ENCODE data around the gene LTA.
A peak's percentile ranks its signal among the peaks of the same experiment; 100 is the strongest.

The LTA gene

GRCh38 chr6:31543639-31544038 is 28.4 kb upstream of the LTA start:
- no peak for DNase-seq

DNA sequence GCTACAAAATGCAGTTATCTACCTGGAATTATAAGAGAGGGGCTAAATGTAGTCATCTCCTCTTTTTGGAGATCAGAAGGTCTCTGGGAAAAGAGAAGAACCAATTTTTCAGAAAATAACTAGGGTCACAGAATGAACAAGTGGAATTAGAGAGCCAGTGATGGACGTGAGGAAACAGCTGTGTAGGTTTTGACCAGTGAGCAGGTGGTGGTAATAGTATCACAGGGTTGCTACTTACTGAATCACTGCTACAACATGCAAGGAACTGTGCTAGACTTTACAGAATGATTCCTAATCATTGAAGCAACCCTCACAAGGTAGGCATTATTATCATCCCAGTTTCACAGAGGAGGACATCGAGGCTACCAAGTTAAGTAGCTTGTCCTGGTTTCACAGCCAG is 27.4 kb upstream of the LTA start:
- no peak for DNase-seq

- no peak for DNase-seq
Observed at GRCh38 chr6:31545291-31545690, 26.8 kb upstream of the LTA start.

GRCh38 chr6:31546339-31546957 is 25.6 kb upstream of the LTA start, which contains the start of gene ATP6V1G2:
Gene ATP6V1G2, minus strand, starts transcription at chr6:31546608. Its CDS starts 49 bp downstream, at chr6:31546559.
- DNase-seq, result peak; percentile 74

GRCh38 chr6:31546958-31547726 is 24.9 kb upstream of the LTA start, which contains the start of gene NFKBIL1:
Gene NFKBIL1, plus strand, starts transcription at chr6:31547608. Its CDS starts 87 bp downstream, at chr6:31547695.
- peak; percentile 75 for DNase-seq

- no peak for DNase-seq
Observed at GRCh38 chr6:31547727-31548543, 24.2 kb upstream of the LTA start.

- DNase-seq, result no peak
Observed at GRCh38 chr6:31548544-31548873, 23.6 kb upstream of the LTA start.

GRCh38 chr6:31551371-31551770 is 20.7 kb upstream of the LTA start:
- peak; percentile 52 for DNase-seq

- no peak for DNase-seq
Observed at GRCh38 chr6:31556307-31556706, 15.8 kb upstream of the LTA start.

DNA sequence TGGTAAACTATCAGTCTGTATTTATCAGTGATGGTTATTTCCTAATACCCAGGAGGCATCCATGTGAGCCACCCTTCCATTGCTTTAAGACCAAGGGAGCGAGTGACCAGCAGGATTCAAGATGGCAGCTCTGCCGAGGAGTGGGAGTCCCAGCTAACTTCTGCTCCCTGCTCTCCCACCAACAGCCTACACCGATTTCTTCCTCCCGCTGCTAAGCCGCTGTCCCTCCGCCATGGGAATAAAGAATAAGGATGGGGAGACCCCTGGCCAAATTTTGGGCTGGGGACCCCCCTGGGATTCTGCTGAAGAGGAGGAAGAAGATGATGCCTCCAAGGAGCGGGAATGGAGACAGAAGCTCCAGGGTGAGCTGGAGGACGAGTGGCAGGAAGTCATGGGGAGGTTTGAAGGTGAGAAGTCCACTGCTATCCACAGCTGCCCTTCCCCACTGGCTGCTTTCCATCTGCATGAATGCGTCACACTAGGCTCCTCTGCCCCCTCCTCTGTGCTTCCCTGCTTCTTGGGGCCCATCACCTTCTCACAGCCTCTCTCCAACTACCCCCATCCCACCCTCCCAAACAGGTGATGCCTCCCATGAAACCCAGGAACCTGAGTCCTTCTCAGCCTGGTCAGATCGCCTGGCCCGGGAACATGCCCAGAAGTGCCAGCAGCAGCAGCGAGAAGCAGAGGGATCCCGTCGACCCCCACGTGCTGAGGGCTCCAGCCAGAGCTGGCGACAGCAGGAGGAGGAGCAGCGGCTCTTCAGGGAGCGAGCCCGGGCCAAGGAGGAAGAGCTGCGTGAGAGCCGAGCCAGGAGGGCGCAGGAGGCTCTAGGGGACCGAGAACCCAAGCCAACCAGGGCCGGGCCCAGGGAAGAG is 14.4 kb upstream of the LTA start:
- DNase-seq, result no peak

DNA sequence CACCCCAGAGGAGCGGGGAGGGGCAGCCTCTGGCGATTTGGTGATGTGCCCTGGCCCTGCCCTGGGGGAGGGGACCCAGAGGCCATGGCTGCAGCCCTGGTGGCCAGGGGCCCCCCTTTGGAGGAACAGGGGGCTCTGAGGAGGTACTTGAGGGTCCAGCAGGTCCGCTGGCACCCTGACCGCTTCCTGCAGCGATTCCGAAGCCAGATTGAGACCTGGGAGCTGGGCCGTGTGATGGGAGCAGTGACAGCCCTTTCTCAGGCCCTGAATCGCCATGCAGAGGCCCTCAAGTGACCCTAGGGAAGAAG is 13.8 kb upstream of the LTA start:
- no peak for DNase-seq

DNA sequence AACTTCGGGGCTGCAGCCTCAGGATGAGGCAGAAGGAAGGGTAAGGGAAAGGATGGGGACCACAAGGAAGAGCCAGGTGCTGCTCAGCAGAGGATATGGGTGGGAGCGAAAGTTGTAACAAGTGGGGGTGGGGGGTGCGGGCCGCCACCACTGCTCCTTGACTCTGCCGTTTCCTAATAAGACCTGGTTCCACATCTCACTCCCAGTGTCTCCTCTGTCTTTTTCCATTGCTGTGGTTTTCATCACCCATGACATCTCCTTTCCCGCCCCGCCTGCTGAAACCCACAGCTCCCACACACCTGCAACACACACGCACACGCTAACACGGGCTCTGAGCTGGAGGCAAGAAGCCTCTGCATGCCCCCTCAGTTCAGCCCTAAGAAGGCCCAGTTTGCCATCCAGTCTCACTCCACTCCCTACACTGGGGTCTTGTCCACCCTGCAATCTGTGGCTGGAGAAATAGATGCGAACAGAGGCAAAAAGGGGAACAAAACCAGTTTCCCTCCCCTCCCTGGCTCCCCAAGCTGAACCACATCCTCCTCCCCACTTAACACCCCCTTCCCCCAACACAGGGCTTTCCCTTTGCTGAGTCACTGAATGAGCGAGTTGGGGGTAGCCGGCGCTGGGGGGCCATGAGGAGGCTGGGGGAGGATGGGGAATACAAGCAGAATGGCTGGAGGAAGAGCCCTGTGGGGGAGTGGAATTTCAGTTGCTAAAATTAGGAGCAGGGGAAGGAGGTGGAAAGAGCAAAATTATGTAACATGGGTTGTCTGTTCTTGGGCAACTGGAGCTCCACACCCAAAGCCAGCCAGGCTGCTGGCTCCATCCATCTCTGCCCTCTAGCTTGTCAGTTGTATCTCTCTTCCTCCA is 13.2 kb upstream of the LTA start:
- peak; percentile 53 for DNase-seq

- DNase-seq, result no peak
Observed at GRCh38 chr6:31559606-31559957, 12.5 kb upstream of the LTA start.

DNA sequence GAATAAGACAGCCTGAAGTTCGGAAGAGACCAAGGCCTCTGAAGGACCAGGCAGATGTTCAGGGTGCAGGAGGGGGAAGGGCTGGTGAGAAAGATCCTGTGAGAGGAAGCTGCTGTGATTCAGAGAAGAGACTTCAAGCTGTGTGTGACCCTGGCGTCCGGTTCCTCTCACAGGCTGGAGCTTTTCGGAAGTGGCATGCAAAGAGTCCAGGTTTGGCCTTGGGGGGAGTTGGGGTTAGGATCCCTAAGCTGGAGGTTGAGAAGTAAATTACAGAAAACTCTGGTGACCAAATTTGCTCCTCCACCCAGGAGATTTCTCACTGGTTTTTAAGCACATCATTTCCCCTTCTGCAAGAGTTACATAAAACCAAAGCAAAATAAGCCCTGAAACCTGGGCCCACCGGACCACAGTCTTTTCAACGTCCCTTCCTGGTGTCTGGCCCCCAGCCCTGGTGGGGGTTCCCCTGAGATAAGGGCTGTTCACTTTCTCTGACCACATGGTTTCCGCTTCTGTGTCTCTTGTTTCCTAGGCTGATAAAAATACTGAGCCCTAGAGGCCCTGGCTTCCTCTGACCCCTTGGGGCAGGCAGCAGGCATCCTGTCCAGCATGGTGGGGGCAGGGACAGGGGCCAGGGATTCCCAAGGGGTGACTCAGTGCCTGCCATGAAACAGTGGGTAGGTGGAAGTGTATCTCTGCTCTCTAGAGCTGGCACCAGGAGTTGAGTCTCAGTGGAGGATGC is 12.0 kb upstream of the LTA start:
- no peak for DNase-seq

DNA sequence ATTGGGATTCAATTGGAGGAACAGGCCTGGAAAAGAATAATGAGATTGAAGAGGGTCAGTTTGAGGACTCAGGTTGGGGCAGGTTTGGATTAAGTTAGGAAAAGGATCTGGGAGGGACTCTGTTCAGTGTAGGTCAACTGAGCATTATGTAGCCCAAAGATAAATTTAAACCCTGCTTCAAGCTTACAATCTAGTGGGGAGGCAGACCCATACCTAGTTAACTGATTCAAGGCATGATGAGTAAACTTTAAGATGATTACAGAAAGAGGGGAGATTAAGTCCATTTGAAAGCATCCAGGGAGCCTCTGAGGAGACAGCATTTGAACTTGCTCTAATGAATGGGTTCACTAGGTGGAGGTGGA is 11.4 kb upstream of the LTA start:
- DNase-seq, result no peak

DNA sequence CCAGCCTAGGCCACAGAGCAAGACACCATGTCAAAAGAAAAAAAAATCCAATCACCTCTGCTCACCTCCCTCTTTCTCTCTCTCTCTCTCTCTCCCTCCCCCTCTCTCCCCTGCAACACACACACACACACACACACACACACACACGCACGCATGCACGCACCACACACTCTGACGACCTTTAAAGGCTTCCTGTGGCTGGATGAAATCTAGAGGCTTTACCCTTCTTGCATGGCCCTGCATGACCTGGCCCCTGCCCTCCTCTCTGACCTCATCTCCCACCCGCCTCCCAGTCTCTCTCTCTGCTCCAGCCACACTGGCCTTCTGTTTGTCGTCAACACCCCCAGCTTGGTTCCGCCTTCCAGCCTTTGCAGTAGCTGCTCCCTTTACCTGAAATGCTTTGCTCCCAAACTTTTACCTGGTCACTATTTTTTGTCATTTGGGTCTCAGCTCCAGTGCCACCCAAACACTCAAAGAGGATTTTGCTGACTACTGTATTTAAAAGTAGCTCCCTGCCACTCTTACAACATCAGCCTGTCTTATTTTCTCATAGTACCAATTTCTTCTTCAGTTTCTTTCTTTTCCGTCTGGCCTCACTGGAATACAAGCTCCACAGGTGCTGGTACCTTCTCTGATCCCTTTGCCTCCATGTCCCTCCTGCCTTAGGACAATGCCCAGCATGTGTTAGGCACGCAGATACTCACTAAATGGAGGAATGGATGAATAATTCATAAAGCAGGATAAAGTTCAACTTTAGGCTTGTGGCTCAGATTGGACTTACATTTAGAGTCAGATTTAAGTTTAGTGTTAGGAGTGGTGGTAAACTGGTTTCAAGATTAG is 4.3 kb upstream of the LTA start:
- DNase-seq, result no peak

- DNase-seq, result peak; percentile 55
Observed at GRCh38 chr6:31568537-31568961, 3.5 kb upstream of the LTA start.

GRCh38 chr6:31569861-31570536 is 2.1 kb upstream of the LTA start:
- DNase-seq, result no peak

- no peak for DNase-seq
Observed at GRCh38 chr6:31573239-31574105, 1.4 kb downstream of the LTA start.

Data from T-helper 9 cell (primary cell).